Spleen (tissue), 7 donors: ENCODE results near the gene FHIT.

ENCODE experiments used
- POLR2A ChIP-seq, 3 donors: fragments of 450-650 bp; IDR thresholded peaks; one replicate each; pipeline ENCODE4 v1.5.1; 2017; ENCODE audit warnings: antibody characterized with exemption in 3 of 3, mild to moderate bottlenecking in 1 of 3
- POLR2AphosphoS5 ChIP-seq, 3 donors: sonication (generic); formaldehyde crosslinking; IDR thresholded peaks; one replicate each; pipeline ENCODE4 v1.5.1; 2017; ENCODE audit warnings: antibody characterized with exemption in 3 of 3
- TF ChIP-seq, protein P1 (sequence below), 11 experiments: fragments of 200-600 bp in 7 of 11; fragments of 450-650 bp in 4 of 11; sonication (generic) in 4 of 11; IDR thresholded peaks in 8 of 11; conservative IDR thresholded peaks in 3 of 11; 1 replicate in 7 of 11; 2 replicates in 4 of 11; pipeline versions ENCODE4 v1.4.0 to v1.8.0; 2016 to 2021; ENCODE audit warnings: antibody characterized with exemption in 11 of 11, inconsistent platforms in 4 of 11, mild to moderate bottlenecking in 1 of 11
- donor health status: DM: no; HTN: no; CAD: no; lungs with moderate emphysema.
- donor health status: DM: no; HTN: no; CAD: no.
- donor health status: DM: no; HTN: no; CAD: no.

- TF ChIP-seq POLR2A (IDR thresholded peaks at IDR 0.05) (no peak), POLR2AphosphoS5 (IDR thresholded peaks at IDR 0.05) (no peak)
- TF ChIP-seq, protein P1, sequence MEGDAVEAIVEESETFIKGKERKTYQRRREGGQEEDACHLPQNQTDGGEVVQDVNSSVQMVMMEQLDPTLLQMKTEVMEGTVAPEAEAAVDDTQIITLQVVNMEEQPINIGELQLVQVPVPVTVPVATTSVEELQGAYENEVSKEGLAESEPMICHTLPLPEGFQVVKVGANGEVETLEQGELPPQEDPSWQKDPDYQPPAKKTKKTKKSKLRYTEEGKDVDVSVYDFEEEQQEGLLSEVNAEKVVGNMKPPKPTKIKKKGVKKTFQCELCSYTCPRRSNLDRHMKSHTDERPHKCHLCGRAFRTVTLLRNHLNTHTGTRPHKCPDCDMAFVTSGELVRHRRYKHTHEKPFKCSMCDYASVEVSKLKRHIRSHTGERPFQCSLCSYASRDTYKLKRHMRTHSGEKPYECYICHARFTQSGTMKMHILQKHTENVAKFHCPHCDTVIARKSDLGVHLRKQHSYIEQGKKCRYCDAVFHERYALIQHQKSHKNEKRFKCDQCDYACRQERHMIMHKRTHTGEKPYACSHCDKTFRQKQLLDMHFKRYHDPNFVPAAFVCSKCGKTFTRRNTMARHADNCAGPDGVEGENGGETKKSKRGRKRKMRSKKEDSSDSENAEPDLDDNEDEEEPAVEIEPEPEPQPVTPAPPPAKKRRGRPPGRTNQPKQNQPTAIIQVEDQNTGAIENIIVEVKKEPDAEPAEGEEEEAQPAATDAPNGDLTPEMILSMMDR (IDR thresholded peaks at IDR 0.05 in 8 of 11, conservative IDR thresholded peaks at IDR 0.05 in 3 of 11), result no peak
These were observed 1474.2 kb downstream of the FHIT start for GRCh38 chr3:59777066-59777465.
